Testis (tissue), 2 donors: ENCODE results near the gene CRADD.

Source experiments
- CTCF ChIP-seq, 3 experiments: fragments of 450-650 bp in 2 of 3; fragments of 200-600 bp in 1 of 3; sonication (generic) in 1 of 3; IDR thresholded peaks; one replicate each; pipeline ENCODE4 v1.5.1; 2016 to 2019; ENCODE audit warnings: antibody characterized with exemption in 3 of 3, mild to moderate bottlenecking in 2 of 3, moderate library complexity in 1 of 3
- POLR2A ChIP-seq: fragments of 450-650 bp; IDR thresholded peaks from one replicate; pipeline ENCODE4 v1.6.1; 2017; ENCODE audit warnings: antibody characterized with exemption, mild to moderate bottlenecking, moderate library complexity

DNA sequence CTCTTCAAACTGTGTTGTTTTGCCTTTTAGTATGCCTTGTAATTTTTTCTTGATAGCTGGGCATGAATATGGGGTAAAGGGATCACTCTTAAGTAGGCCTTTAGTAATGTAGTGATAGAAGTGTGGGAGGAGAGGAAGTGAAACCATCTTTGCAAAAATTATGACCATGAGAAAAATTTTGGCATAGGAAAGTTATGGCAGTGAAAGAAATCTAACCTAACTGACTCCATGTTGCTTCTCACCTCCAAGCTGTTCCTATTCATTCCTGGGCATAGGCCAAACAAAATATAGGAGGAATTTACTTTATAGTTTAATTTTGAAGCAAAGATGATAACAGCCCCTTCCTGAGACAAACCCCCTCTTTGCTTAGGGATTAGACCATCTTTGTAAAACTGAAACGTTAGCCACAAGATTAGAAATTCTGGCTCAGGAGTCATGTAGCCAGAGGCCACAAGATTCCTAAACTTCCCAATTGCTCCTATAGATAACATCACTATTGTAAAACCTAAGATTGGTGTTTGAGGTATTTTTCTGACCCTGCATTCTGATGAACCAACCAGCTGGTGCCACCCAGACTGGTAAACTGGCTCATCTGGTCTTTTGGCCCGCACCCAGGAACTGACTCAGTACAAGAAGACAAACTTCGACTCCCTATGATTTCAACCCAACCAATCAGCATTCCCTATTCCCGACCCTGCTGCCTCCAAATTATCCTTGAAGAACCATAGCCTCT is 45.8 kb downstream of the CRADD start:
- TF ChIP-seq CTCF (IDR thresholded peaks at IDR 0.05) (no peak), POLR2A (no peak)
